ENCODE measurements around the gene PPP1R12A. TPM values are rescaled to one million over a fixed set of nuclear protein-coding genes. Genes with fewer than 3 reads are reported as not detected.

The PPP1R12A gene
- polyA plus RNA-seq, 1 donor, result 112 TPM

- DNase-seq, result no peak
Measured at GRCh38 chr12:79936670-79937069, 1.8 kb upstream of the PPP1R12A start.

- peak; percentile 59 for DNase-seq
Measured at GRCh38 chr12:79935624-79936345, 888 bp upstream of the PPP1R12A start.

- DNase-seq, result peak; percentile 61
Measured at GRCh38 chr12:79934281-79935020, 446 bp downstream of the PPP1R12A start.

- peak; percentile 45 for DNase-seq
Measured at GRCh38 chr12:79933532-79934264, 1.2 kb downstream of the PPP1R12A start.

- DNase-seq, result no peak
Measured at GRCh38 chr12:79933043-79933442, 1.9 kb downstream of the PPP1R12A start.

GRCh38 chr12:79932357-79932756, 2.5 kb downstream of the PPP1R12A start:
- DNase-seq, result no peak

- DNase-seq, result no peak
Measured at GRCh38 chr12:79929065-79929464, 5.8 kb downstream of the PPP1R12A start.

GRCh38 chr12:79927772-79928474, 7.0 kb downstream of the PPP1R12A start:
- no peak for DNase-seq

- DNase-seq, result no peak
Measured at GRCh38 chr12:79926951-79927350, 7.9 kb downstream of the PPP1R12A start.

- DNase-seq, result no peak
Measured at GRCh38 chr12:79925492-79925891, 9.4 kb downstream of the PPP1R12A start.

- no peak for DNase-seq
Measured at GRCh38 chr12:79921786-79922185, 13.1 kb downstream of the PPP1R12A start.

GRCh38 chr12:79920421-79921238, 14.3 kb downstream of the PPP1R12A start:
- no peak for DNase-seq

GRCh38 chr12:79919762-79920161, 15.1 kb downstream of the PPP1R12A start:
- DNase-seq, result no peak

- DNase-seq, result no peak
Measured at GRCh38 chr12:79916826-79917225, 18.1 kb downstream of the PPP1R12A start.

- no peak for DNase-seq
Measured at GRCh38 chr12:79911889-79912656, 22.8 kb downstream of the PPP1R12A start.

- DNase-seq, result no peak
Measured at GRCh38 chr12:79908366-79908765, 26.5 kb downstream of the PPP1R12A start.

- no peak for DNase-seq
Measured at GRCh38 chr12:79901506-79901905, 33.4 kb downstream of the PPP1R12A start.

GRCh38 chr12:79900951-79901350, 33.9 kb downstream of the PPP1R12A start:
- no peak for DNase-seq

- no peak for DNase-seq
Measured at GRCh38 chr12:79900199-79900598, 34.7 kb downstream of the PPP1R12A start.

GRCh38 chr12:79897617-79898016, 37.3 kb downstream of the PPP1R12A start:
- DNase-seq, result no peak

- no peak for DNase-seq
Measured at GRCh38 chr12:79895804-79896203, 39.1 kb downstream of the PPP1R12A start.
